D721Med (cell line): ENCODE data around the gene ADO.

Experiments used
- DNase-seq: peaks from one replicate; pipeline ENCODE4 v3.0.0; 2011; ENCODE audit warnings: low spot score; ENCODE audit not compliant: insufficient read length
- FAIRE-seq: peaks from 2 replicates; lab custom pipeline; 2011; peaks lifted over from hg19 to GRCh38; lab: Jason Lieb, UNC
- TF ChIP-seq, protein P1 (sequence below): IDR thresholded peaks from 2 replicates; pipeline ENCODE4 v1.5.1; 2012; ENCODE audit warnings: mild to moderate bottlenecking, control low read depth; ENCODE audit not compliant: insufficient read depth; ENCODE audit errors: missing control alignments

Gene ADO

DNA sequence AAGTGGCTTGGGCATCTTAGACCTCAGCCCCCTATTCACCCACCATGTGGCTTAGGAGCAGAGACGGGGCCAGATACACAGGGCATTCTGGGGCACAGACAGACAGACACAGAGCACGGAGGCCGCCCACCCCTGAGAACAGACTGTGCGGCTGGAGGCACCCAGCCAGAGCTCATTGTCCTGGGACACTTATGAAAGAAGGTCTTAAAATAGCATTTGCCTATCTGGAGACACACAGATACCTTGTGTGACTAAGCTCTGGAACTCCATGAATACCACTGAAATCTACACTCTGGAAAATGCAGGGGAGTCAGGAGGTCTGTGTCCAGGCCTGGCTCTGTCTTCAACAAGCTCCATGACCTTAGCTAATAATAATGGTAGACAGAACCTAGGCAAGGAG is 41.4 kb upstream of the ADO start:
- DNase-seq = no peak
- FAIRE-seq = no peak
- TF ChIP-seq, protein P1, sequence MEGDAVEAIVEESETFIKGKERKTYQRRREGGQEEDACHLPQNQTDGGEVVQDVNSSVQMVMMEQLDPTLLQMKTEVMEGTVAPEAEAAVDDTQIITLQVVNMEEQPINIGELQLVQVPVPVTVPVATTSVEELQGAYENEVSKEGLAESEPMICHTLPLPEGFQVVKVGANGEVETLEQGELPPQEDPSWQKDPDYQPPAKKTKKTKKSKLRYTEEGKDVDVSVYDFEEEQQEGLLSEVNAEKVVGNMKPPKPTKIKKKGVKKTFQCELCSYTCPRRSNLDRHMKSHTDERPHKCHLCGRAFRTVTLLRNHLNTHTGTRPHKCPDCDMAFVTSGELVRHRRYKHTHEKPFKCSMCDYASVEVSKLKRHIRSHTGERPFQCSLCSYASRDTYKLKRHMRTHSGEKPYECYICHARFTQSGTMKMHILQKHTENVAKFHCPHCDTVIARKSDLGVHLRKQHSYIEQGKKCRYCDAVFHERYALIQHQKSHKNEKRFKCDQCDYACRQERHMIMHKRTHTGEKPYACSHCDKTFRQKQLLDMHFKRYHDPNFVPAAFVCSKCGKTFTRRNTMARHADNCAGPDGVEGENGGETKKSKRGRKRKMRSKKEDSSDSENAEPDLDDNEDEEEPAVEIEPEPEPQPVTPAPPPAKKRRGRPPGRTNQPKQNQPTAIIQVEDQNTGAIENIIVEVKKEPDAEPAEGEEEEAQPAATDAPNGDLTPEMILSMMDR = no peak

DNA sequence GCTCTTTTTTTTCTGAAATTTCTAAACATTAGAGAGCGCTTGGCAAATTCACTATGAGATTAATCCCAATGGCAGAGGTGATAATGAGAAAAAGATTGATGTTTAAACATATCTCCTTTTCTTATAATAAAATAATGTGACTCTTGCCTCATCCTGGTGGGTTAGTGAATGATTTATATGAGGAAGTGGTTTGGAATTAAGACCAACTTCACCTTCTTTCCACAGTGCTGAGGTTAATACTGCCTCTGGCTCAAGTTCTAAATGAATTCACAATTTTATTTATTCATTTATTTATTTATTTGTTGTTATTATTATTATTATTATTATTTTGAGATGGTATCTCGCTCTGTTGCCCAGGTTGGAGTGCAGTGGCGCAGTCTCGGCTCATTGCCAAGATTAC is 40.5 kb upstream of the ADO start:
- TF ChIP-seq, protein P1 = no peak
- FAIRE-seq (no peak), DNase-seq (no peak)

DNA sequence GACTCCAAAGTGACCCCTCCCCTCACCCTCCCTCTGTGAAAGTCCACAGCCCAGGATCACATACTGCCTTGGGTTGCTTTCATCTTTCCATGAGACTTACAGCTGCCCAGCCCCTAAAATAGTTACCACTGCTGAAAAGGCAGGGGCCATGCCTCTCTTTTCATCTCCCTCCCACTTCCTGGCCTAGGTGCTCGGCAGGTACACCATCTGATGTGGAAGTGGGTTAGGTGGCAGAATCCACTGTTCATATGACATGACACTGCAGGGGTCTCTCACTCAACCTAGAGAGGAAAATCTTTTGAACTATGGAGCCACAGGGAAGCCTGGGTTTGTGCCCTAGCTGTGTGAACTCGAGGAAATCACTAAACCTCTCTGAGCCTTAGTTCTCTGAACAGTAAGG is 38.8 kb upstream of the ADO start:
- DNase-seq (no peak), FAIRE-seq (no peak)
- TF ChIP-seq, protein P1 = no peak

DNA sequence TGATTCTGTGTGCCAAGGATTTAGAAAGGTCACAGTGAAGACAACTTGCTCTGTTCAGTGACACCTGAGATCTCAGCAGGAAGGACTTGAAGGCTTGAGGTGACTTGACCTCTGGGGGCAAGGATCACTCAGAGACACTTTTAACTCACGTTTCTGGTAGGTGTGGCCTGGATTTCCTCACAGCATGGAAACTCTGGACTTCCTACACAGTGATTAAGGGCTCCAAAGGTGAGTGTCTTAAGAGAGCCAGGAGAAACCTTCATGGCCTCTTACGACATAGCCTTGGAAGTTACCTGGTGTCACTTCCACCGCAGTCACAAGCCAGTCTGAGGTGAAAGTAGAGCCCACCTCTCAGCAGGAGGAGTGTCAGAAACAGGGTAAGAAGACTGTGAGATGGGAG is 38.1 kb upstream of the ADO start:
- no peak for DNase-seq
- no peak for FAIRE-seq
- TF ChIP-seq, protein P1 = no peak

DNA sequence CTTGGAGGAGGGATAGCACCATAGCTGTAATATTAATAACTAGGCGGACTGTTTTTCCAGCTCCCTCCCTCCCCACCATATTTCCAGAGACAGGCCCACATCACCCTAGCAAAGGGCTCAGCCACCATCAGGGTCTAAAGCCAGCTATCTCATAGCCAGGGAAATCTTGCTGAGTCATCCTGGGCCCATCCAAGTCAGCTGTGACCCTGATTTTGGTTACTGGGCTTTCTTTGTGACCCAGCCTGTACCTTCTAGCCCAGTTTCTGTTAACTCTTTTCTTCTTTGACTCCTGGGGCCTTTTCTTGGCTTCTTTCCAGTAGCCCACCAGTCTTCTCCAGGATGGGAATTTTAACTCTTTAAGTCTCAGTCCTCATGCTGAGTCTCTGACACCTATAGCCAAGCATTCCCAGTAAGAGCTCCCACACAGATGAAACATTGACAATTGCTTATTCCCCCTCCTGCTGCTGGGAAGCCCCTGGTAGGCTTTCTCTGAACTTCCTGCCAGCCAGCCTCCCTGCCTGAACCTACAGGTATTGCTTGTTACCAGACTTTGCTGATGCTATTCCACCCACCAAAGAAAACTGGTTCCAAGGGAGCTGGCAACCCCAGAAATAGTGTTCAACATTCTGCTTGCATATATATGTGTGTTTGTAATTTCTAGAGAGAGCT is 34.8 kb upstream of the ADO start:
- FAIRE-seq (no peak), DNase-seq (no peak)
- TF ChIP-seq, protein P1 = no peak

DNA sequence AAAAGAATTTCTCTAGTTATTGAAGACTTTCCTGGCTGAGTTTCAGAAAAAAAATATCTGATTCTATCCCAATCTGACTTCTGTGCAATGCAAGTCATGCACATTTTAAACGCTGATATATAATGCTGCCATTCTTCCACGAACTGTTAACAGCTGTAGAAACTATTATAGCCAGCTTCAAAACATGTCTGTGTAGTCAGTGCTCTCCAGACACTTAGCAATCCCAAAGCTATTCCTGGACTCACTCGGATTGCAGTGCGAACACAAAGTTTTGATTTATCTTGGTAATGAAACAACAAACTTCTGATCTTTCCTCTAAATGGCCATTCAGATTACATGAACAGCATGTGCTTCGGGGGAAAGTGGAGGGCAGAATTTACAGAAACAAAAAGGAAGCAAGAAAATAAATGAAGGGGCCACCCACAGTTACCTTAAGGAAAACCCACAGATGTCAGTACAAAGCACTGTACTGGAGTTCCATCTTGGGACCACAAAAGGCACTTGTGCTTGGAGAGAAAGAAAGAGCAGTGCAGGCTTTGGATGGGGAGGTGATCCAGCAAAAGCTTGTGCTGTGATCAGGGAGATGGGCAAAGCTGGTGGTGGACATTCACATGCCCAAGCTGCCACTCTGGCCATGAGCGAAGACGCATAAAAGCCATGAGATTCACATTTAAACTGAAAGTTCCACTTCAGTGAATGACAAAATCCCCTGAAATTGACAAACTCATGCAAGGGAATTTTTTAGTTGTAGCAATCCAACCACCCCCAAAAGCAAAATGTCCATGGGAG is 32.1 kb upstream of the ADO start:
- TF ChIP-seq, protein P1 = no peak
- no peak for FAIRE-seq

DNA sequence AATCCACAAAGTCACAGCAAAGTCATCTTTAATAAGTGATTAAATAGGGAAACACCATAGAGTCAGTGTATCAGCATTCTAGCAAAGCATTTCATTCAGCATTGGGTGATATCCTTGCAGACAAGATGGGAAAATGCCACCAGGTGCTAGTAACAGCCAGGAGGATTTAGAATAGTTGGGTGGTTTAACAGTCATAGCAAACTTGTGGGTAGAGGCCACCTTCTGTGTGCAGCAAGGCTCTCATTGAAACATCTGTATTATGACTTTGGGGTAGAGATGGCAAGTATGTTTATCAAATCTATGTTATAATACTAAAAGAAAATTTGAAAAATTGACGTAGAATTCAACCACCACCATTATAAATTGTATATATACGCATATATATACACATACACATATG is 26.4 kb upstream of the ADO start:
- TF ChIP-seq, protein P1 = no peak
- DNase-seq = no peak
- FAIRE-seq = no peak

More for the DNA sequence above, 32.1 kb upstream of the ADO start:
- DNase-seq = no peak
